Endothelial cell of umbilical vein (primary cell): ENCODE results near the gene ZDHHC5. TPM values are rescaled to one million over a fixed set of nuclear protein-coding genes. Genes with fewer than 3 reads are reported as not detected.

Experiments used
- BruUV-seq: library from RNA; stranded (reverse); fragments of 400-500 nt; replicated peaks from 2 replicates; lab custom pipeline; 2021; lab: Mats Ljungman, UMichigan
- CTCF ChIA-PET: fragments of 300-600, 350-600 bp; sonication (Branson Sonifier 250); formaldehyde crosslinking; loops from one replicate; lab custom pipeline; 2021; ENCODE audit warnings: antibody characterized with exemption, inconsistent platforms; lab: Charles Lee
- POLR2A ChIA-PET: fragments of 300-600, 350-600 bp; sonication (Branson Sonifier 250); formaldehyde crosslinking; loops from one replicate; lab custom pipeline; 2021; ENCODE audit warnings: antibody characterized with exemption, inconsistent platforms; lab: Charles Lee
- DNase-seq: peaks from one replicate; pipeline ENCODE4 v3.0.0-alpha.2; 2011; ENCODE audit warnings: low read depth, low spot score
- FAIRE-seq: peaks from 2 replicates; lab custom pipeline; 2011; peaks lifted over from hg19 to GRCh38; lab: Jason Lieb, UNC
- H2AFZ ChIP-seq: 2 replicates; pipeline ENCODE4 v1.6.0; 2012; ENCODE audit warnings: low read depth, low read length, control low read depth, inconsistent platforms
- H3K27ac ChIP-seq: 2 replicates; pipeline ENCODE4 v1.5.1; 2011; ENCODE audit warnings: low read depth, mild to moderate bottlenecking, control low read depth, low read length, moderate library complexity; ENCODE audit not compliant: insufficient read depth
- H3K27me3 ChIP-seq, 2 experiments: 2 replicates each; pipeline versions ENCODE4 v1.6.0 to v1.6.1; 2011; ENCODE audit warnings: low read length in 2 of 2, mixed read lengths in 1 of 2; ENCODE audit not compliant: control insufficient read depth in 2 of 2, insufficient read depth in 2 of 2
- H3K36me3 ChIP-seq, 2 experiments: 2 replicates in 1 of 2; 3 replicates in 1 of 2; pipeline ENCODE4 v1.5.1; 2011; ENCODE audit warnings: low read length in 2 of 2, mild to moderate bottlenecking in 1 of 2, moderate library complexity in 1 of 2; ENCODE audit not compliant: control insufficient read depth in 2 of 2, insufficient read depth in 2 of 2; ENCODE audit errors: extremely low read depth in 1 of 2
- H3K4me1 ChIP-seq: 3 replicates; pipeline ENCODE4 v1.5.1; 2011; ENCODE audit warnings: mild to moderate bottlenecking, low read length; ENCODE audit not compliant: control insufficient read depth, insufficient read depth; ENCODE audit errors: extremely low read depth
- H3K4me2 ChIP-seq: 2 replicates; pipeline ENCODE4 v1.6.1; 2011; ENCODE audit warnings: low read length, control low read depth, mixed read lengths; ENCODE audit not compliant: insufficient read depth
- H3K4me3 ChIP-seq, 3 experiments: fragments of 200-600 bp in 1 of 3; sonication (generic), shearing (Covaris generic) in 1 of 3; replicated peaks in 1 of 3; 2 replicates each; pipeline ENCODE4 v1.5.1; 2011 to 2016; ENCODE audit warnings: control low read depth in 3 of 3, low read length in 3 of 3, mild to moderate bottlenecking in 2 of 3, inconsistent platforms in 1 of 3, low read depth in 1 of 3, moderate library complexity in 1 of 3; ENCODE audit not compliant: insufficient read depth in 1 of 3
- H3K79me2 ChIP-seq: 2 replicates; pipeline ENCODE4 v1.6.0; 2012; ENCODE audit warnings: low read length, inconsistent platforms; ENCODE audit not compliant: control insufficient read depth, insufficient read depth
- H3K9ac ChIP-seq: replicated peaks from 2 replicates; pipeline ENCODE3; 2011; ENCODE audit warnings: low read length, control low read depth; ENCODE audit not compliant: insufficient read depth; ENCODE audit errors: extremely low read depth
- H3K9me1 ChIP-seq: replicated peaks from 3 replicates; pipeline ENCODE4 v1.6.0; 2011; ENCODE audit warnings: mild to moderate bottlenecking, low read length; ENCODE audit not compliant: control insufficient read depth, insufficient read depth; ENCODE audit errors: extremely low read depth
- H3K9me3 ChIP-seq: replicated peaks from 2 replicates; pipeline ENCODE4 v1.5.1; 2012; ENCODE audit warnings: low read length, inconsistent platforms; ENCODE audit not compliant: control insufficient read depth, insufficient read depth
- H4K20me1 ChIP-seq: replicated peaks from 2 replicates; pipeline ENCODE3; 2011; ENCODE audit warnings: mild to moderate bottlenecking, low read length; ENCODE audit not compliant: control insufficient read depth, insufficient read depth; ENCODE audit errors: extremely low read depth
- EZH2 ChIP-seq: IDR thresholded peaks from 2 replicates; pipeline ENCODE4 v1.6.1; 2012; ENCODE audit warnings: borderline replicate concordance, low read depth, mild to moderate bottlenecking, moderate library complexity, low read length, inconsistent platforms; ENCODE audit not compliant: severe bottlenecking
- FOS ChIP-seq: IDR thresholded peaks from 2 replicates; pipeline ENCODE4 v1.6.1; 2011; ENCODE audit warnings: mild to moderate bottlenecking, low read length, moderate library complexity, borderline replicate concordance; ENCODE audit not compliant: insufficient read depth
- MAX ChIP-seq: IDR thresholded peaks from 2 replicates; pipeline ENCODE4 v1.6.1; 2011; ENCODE audit not compliant: insufficient read depth, insufficient read length
- dilution Hi-C: fragments of 300-500 bp; cut with MboI; formaldehyde crosslinking; loops from one replicate; pipeline ENCODE4 v1.15.0; 2019; ENCODE audit warnings: low sequenced_read_pairs; ENCODE audit not compliant: extremely low pct_ligation_motif_present
- intact Hi-C: fragments of 100-400 bp; cut with micrococcal nuclease; formaldehyde crosslinking; loops from one replicate; pipeline ENCODE4 v1.10.0; 2022
- polyA plus RNA-seq, 4 experiments: library from polyadenylated mRNA; depleted of rRNA in 3 of 4; stranded (reverse) in 3 of 4; unstranded in 1 of 4; fragments of >200 nt; gene quantifications; 2 replicates each; pipeline versions ENCODE4 v1.2.1 to v1.2.3, GENCODE V29; 2011 to 2012; ENCODE audit warnings: missing spikeins in 1 of 4
- total RNA-seq: library from RNA; stranded (reverse); gene quantifications from 2 replicates; pipeline ENCODE4 v1.2.3, GENCODE V29; 2021

The ZDHHC5 gene
- total and polyA plus RNA-seq, 2 donors (not counting 3 experiments of a cell fraction or from before 2014, with no cell fraction given) = 52.9 to 67.4 TPM

DNA sequence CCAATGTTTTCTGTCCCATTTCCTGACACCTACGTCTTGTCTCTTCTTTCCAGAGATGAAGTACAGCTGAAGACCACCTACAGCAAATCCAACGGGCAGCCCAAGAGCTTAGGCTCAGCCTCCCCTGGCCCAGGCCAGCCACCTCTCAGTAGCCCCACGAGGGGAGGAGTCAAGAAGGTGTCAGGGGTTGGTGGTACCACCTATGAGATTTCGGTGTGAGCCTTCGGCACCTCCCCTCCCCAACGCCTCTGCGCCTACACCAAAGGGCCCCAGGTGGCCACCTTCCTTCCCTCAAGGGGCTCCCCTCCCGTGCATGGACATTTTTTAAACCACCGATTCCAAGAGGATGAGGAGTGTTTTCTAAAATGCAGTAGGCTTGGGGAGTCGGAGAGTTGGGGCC is 31.9 kb downstream of the ZDHHC5 start:
- Histone ChIP-seq H3K4me3 (no peak overlapping the region), H3K27me3 (no peaks in the 10 kb centered on the region), H3K9me3 (no peaks in the 10 kb centered on the region), H3K36me3 (peaks cover 29 to 43% of the 10 kb centered on the region in 2 experiments), H3K79me2 (no peaks in the 10 kb centered on the region), H3K9me1 (no peaks in the 10 kb centered on the region), H3K4me1 (no peaks in the 10 kb centered on the region), H2AFZ (no peak overlapping the region), H4K20me1 (no peaks in the 10 kb centered on the region), H3K4me2 (no peak overlapping the region), H3K27ac (no peak overlapping the region), H3K9ac (no peak overlapping the region)
- intact Hi-C loops (no loop called here), dilution Hi-C loops (no loop called here)
- CTCF ChIA-PET = interaction anchor here (2.4 kb wide), 1 partner anchor 101 kb away, joined by 10 read pairs; no protein-coding TSS in a partner anchor
- DNase-seq (no peak), FAIRE-seq (no peak)
- TF ChIP-seq EZH2 = no peak
- BruUV-seq = no TSS peak
- POLR2A ChIA-PET = no interaction called here

- peaks cover 29 to 43% of the 10 kb centered on the region in 2 experiments for H3K36me3 ChIP-seq
- no peaks in the 10 kb centered on the region for H3K9me1 ChIP-seq
- TF ChIP-seq FOS = no peak
- no peak for TF ChIP-seq MAX
- no peak overlapping the region for H2AFZ ChIP-seq
- no peaks in the 10 kb centered on the region for H3K9me3 ChIP-seq
- FAIRE-seq (no peak), DNase-seq (no peak)
- H3K4me3 ChIP-seq = no peak overlapping the region
- no peaks in the 10 kb centered on the region for H3K79me2 ChIP-seq
- H4K20me1 ChIP-seq = no peaks in the 10 kb centered on the region
- CTCF ChIA-PET = no interaction called here
- H3K4me2 ChIP-seq = no peak overlapping the region
- H3K4me1 ChIP-seq = no peaks in the 10 kb centered on the region
- BruUV-seq = no TSS peak
- POLR2A ChIA-PET = interaction anchor here (0.6 kb wide), 1 partner anchor 31 kb away, joined by 8 read pairs; no protein-coding TSS in a partner anchor
- intact Hi-C loops (no loop called here), dilution Hi-C loops (no loop called here)
- no peaks in the 10 kb centered on the region for H3K27me3 ChIP-seq
- H3K9ac ChIP-seq = no peak overlapping the region
- H3K27ac ChIP-seq = no peak overlapping the region
Measured at GRCh38 chr11:57700425-57700824, 32.5 kb downstream of the ZDHHC5 start.
